SK-N-SH treated with all-trans-retinoic acid at 6 μM for 48 hours (cell line): Measurements from ENCODE around the gene WFDC10B.
"Not testable (repeated sequence)": the region's sequence is repeated elsewhere in the genome, so short reads cannot be mapped to it uniquely, and the experiment has no call there.

Experiments
- ARNTL ChIP-seq: fragments of 450-650 bp; formaldehyde crosslinking; IDR thresholded peaks from 2 replicates; pipeline ENCODE4 v1.5.0; 2020; ENCODE audit warnings: low read depth, mild to moderate bottlenecking, moderate library complexity, borderline replicate concordance
- BACH2 ChIP-seq: fragments of 250-450 bp; sonication (Bioruptor Pico); IDR thresholded peaks from 2 replicates; pipeline ENCODE4 v1.9.0; 2021; ENCODE audit warnings: mild to moderate bottlenecking, borderline replicate concordance
- GLIS3 ChIP-seq: fragments of 250-450 bp; sonication (Bioruptor Pico); IDR thresholded peaks from 2 replicates; pipeline ENCODE4 v1.5.0; 2020; ENCODE audit warnings: mild to moderate bottlenecking, moderate library complexity
- ISL1 ChIP-seq: fragments of 250-450 bp; sonication (Bioruptor Pico); IDR thresholded peaks from 2 replicates; pipeline ENCODE4 v2.1.2; 2022; ENCODE audit warnings: mild to moderate bottlenecking, moderate library complexity
- RARB ChIP-seq: fragments of 250-450 bp; sonication (Bioruptor Pico); IDR thresholded peaks from 2 replicates; pipeline ENCODE4 v1.8.0; 2021; ENCODE audit warnings: mild to moderate bottlenecking, moderate library complexity
- TCF4 ChIP-seq: fragments of 250-450 bp; sonication (Bioruptor Pico); IDR thresholded peaks from 2 replicates; pipeline ENCODE4 v1.8.0; 2021; ENCODE audit warnings: mild to moderate bottlenecking, moderate library complexity, borderline replicate concordance
- ZC3H10 ChIP-seq: fragments of 250-450 bp; sonication (Bioruptor Pico); IDR thresholded peaks from 2 replicates; pipeline ENCODE4 v1.5.1; 2021; ENCODE audit warnings: mild to moderate bottlenecking, moderate library complexity
- ZFP3 ChIP-seq: fragments of 250-450 bp; sonication (Bioruptor Pico); IDR thresholded peaks from 2 replicates; pipeline ENCODE4 v1.5.0; 2020; ENCODE audit warnings: mild to moderate bottlenecking, moderate library complexity
- ZFP30 ChIP-seq: fragments of 450-650 bp; formaldehyde crosslinking; IDR thresholded peaks from 2 replicates; pipeline ENCODE4 v1.5.0; 2022; ENCODE audit warnings: mild to moderate bottlenecking, moderate library complexity
- ZNF565 ChIP-seq: fragments of 450-650 bp; formaldehyde crosslinking; conservative IDR thresholded peaks from 2 replicates; pipeline ENCODE4 v1.5.0; 2020; ENCODE audit warnings: low read depth, mild to moderate bottlenecking, moderate library complexity
- TF ChIP-seq, protein P1 (sequence below): fragments of 250-450 bp; sonication (Bioruptor Pico); IDR thresholded peaks from 2 replicates; pipeline ENCODE4 v1.8.0; 2020; ENCODE audit warnings: mild to moderate bottlenecking, moderate library complexity, borderline replicate concordance
- TF ChIP-seq, protein P2 (sequence below): fragments of 250-450 bp; sonication (Bioruptor Pico); IDR thresholded peaks from 2 replicates; pipeline ENCODE4 v1.5.1; 2020; ENCODE audit warnings: low read depth, mild to moderate bottlenecking, moderate library complexity

DNA sequence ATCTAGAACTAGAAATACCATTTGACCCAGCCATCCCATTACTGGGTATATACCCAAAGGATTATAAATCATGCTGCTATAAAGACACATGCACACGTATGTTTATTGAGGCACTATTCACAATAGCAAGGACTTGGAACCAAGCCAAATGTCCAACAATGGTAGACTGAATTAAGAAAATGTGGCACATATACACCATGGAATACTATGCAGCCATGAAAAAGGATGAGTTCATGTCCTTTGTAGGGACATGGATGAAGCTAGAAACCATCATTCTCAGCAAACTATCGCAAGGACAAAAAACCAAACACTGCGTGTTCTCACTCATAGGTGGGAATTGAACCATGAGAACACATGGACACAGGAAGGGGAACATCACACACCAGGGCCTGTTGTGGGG lies 47.8 kb downstream of the WFDC10B start:
- TF ChIP-seq ISL1 (CRISPR knock-in tag); ARNTL (CRISPR knock-in tag); ZFP30 (CRISPR knock-in tag); GLIS3 (CRISPR knock-in tag); ZFP3; TCF4 (CRISPR knock-in tag); ZNF565 (CRISPR knock-in tag); RARB (CRISPR knock-in tag); BACH2 (CRISPR knock-in tag); ZC3H10: not testable (repeated sequence)
- TF ChIP-seq, protein P1, sequence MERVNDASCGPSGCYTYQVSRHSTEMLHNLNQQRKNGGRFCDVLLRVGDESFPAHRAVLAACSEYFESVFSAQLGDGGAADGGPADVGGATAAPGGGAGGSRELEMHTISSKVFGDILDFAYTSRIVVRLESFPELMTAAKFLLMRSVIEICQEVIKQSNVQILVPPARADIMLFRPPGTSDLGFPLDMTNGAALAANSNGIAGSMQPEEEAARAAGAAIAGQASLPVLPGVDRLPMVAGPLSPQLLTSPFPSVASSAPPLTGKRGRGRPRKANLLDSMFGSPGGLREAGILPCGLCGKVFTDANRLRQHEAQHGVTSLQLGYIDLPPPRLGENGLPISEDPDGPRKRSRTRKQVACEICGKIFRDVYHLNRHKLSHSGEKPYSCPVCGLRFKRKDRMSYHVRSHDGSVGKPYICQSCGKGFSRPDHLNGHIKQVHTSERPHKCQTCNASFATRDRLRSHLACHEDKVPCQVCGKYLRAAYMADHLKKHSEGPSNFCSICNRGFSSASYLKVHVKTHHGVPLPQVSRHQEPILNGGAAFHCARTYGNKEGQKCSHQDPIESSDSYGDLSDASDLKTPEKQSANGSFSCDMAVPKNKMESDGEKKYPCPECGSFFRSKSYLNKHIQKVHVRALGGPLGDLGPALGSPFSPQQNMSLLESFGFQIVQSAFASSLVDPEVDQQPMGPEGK, result not testable (repeated sequence)
- TF ChIP-seq, protein P2, sequence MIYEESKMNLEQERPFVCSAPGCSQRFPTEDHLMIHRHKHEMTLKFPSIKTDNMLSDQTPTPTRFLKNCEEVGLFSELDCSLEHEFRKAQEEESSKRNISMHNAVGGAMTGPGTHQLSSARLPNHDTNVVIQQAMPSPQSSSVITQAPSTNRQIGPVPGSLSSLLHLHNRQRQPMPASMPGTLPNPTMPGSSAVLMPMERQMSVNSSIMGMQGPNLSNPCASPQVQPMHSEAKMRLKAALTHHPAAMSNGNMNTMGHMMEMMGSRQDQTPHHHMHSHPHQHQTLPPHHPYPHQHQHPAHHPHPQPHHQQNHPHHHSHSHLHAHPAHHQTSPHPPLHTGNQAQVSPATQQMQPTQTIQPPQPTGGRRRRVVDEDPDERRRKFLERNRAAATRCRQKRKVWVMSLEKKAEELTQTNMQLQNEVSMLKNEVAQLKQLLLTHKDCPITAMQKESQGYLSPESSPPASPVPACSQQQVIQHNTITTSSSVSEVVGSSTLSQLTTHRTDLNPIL (CRISPR knock-in tag), result not testable (repeated sequence)
